ENCODE results near the gene TUBB6.

GRCh38 chr18:12359515-12359927 is 51.5 kb downstream of the TUBB6 start:
- no peak for TF ChIP-seq CTCF (conservative IDR thresholded peaks at IDR 0.05 in 1 of 2, IDR thresholded peaks at IDR 0.05 in 1 of 2; ENCODE audit: extremely low read depth in 1 of 2, insufficient read depth in 1 of 2, low read depth in 1 of 2, low read length in 2 of 2)
- no peak for TF ChIP-seq EZH2 (IDR thresholded peaks at IDR 0.05; ENCODE audit: borderline replicate concordance, low read length)

Measured in mammary epithelial cell (primary cell).